NCI-H345 (cell line): ENCODE results near the gene LYRM7.
"Not testable (repeated sequence)": the region's sequence is repeated elsewhere in the genome, so short reads cannot be mapped to it uniquely, and the experiment has no call there.

Experiments
- DNase-seq: peaks from one replicate; lab custom pipeline; 2025; lab: John Stamatoyannopoulos, UW

The LYRM7 gene

DNA sequence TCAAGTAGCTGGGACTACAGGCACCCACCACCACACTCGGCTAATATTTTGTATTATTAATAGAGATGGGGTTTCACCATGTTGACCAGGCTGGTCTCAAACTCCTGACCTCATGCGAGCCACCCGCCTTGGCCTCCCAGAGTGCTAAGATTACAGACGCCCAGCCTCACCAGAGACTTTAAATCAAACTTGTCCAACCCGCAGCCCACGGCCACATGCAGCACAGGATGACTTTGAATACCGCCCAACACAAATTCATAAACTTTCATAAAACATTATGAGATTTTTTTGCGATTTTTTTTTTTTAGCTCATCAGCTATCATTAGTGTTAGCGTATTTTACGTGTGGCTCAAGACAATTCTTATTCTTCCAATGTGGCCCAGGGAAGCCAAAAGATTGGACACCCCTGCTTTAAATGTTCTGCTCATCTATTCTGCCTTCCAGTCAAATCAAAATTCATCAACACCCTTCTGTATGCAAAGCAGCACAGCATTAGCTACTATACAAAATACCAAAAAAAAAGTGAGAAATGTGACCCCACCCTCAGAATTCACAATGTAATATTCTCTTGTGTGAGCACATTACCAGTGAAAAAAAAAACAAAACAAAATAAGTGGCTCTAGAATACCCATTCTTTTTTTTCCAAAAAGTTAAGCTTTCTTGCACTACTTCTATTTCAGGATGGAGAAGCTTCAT is 50.4 kb downstream of the LYRM7 start:
- no peak for DNase-seq

DNA sequence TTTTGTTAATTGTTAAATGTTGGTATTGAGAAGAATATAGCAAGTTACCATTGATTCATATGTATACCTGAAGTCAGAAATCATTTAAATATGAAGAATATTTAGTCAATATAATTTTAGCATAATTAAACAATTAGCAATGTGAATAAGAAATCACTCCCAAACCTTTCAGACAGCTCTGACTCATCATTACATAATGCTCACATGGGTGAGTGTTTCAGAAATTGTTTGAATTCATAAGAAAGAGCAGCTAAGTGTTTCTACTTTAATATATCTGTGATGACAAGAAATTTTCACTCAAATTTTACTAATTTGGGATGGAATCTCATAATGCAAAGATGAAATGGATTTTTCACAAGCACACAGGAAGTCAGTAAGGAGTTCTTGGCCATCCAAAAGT is 51.1 kb downstream of the LYRM7 start:
- DNase-seq, result no peak

DNA sequence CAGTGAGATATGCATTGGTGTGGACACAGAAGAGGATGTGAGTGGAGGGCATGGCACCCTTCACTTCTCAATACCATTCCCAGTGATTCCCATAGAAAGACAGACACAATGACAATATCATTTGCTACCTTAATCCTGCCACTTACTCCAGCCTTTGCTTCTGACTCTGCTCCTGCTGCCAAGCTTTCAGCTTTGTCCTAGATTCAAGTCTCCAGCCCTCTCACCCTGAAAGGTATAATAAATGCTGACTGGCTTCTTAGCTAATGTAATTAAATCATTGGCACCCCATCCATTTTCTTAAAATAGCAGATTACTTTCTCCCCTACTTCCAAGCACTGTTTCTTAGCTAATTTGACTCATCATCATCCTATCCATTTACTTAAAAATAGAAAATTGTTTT is 52.0 kb downstream of the LYRM7 start:
- DNase-seq, result no peak

DNA sequence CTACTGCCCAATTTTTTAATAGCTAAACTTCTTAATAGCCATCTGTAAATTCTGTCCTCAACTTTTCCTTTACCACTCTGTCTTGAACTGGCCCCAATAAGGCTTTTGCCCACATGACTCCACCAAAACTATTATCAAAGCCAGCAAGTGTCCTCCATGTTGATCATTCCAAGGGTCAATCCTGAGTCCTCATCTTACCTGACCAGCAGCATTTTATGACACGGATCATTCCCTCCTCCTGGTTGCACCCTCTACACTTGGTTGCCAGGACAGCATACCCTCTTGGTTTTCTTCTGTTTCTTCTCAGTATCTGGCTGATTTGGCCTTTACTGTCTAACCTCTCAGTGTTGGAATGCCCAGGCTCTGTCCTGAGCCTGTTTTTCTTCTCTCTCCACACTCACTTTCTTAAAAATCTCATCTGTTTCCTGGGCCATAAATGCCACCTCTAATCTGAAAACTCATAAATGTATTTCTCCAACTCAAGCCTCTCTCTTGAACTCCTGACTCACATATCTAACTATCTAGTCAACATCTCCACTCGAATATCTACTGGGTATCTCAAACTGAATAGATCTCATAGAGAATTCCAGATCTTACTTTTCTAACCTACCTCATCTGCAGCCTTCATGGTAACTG is 53.1 kb downstream of the LYRM7 start:
- no peak for DNase-seq

DNA sequence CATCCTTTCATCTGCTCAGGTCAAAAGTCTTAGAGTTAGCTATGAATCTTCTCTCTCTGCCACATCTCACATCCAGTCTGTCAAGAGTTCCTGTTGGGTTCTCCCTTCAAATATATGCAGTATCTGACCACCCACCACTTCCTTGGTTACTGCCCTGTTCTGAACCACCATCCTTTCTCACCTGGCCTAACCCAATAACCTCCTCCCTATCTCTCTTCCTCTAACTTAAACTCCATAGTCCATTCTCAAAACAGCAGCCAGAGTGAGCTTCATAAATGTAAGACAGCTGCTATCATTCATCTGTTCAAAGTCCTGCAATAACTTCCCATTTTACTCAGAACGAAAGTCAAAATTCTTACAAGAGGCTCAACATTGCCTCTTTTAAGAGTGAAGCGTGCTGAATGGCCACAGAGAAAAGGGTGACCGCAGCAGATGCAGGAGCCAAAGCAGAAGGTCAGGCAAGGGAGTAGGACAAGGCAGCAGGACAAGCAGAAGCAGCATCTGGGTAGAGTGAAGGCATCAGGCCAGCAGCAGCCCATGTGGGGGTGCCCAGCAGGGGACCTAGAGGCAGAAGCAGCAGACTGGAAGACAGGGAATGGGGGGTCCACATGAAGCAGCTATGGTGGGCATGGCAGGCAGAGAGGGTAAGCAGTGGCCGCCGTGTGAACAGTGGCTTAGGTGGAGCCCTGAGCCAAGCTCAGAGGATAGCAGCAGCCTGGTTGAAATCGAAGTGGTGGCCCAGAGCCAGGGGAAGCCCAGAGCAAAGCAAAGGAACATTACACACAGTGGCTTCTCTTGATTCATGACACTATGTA is 53.9 kb downstream of the LYRM7 start:
- DNase-seq, result no peak

DNA sequence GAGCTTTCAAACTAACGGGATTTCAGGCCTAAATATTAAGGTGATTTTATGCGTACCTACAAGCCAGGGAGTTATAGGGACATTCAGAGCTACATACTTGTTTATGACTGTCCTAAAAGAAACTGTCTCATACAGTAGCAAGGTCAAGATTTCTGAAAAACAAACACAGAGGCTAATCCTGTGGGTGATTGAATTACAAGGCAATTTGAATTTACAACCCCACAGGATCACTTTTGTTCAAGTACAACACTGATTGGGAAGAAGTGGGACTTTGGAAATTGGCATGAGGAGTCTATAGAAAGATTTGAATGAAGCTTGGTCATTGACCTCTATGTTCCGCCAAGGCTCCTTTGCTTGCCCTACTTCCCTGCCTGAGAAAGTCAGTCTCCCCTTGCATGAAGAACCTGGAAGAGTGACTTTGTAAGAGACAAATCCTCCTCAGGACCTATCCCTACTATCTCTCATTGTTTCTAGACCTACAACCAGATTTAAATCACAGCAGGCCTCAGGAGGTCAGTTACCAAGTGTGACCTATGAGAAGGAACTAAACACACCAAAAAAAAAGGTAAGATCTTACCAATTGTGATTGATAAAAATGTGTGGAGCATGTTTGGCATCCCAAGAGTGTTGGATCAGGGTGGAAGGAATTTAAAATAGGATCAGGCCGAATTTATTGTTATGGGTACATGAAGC is 54.7 kb downstream of the LYRM7 start:
- no peak for DNase-seq

DNA sequence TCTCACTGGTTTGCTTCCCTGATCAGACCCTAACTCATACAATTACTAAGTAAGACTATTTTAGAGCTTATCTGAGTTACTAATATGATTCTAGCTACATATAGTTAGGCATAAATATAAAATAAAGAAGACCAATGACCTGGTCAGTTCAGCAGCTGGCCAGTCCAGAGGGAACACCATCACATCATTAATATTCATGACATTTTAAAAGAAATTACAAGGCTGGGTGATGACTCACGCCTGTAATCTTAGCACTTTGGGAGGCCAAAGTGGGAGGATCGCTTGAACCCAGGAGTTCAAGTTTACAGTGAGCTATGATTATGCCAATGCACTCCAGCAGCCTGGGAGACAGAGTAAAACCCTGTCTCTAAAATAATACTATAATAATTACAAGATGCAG is 56.2 kb downstream of the LYRM7 start:
- DNase-seq, result no peak

DNA sequence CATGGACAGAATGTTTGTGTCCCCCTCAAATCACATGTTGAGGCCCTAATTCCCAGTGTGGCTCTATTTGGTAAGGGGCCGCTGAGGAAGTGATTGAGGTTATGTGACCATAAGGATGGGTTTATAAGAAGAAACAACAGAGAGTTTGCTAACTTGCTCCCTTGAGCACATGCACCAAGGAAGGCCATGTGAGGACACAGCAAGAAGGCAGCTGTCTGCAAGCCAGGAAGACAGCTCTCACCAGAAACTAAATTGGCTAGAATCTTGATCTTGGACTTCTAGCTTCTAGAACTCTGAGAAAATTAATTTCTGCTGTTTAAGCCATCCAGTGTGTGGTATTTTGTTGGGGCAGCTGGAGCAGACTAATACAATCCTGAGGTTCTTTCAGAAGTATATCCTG is 57.9 kb downstream of the LYRM7 start:
- no peak for DNase-seq

DNA sequence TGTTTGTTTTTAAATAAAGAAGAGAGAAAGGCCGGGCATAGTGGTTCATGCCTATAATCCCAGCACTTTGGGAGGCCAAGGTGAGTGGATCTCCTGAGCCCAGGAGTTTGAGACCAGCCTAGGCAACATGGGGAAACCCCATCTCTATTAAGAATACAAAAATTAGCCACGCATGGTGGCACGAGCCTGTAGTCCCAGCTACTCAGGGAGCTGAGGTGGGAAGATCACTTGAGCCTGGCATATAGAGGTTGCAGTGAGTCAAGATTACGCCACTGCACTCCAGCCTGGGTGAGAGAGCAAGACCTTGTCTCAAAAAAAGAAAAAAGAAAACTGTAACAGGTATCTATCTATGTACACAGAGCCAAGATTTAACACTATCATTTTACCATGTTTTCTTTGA is 58.9 kb downstream of the LYRM7 start:
- no peak for DNase-seq

DNA sequence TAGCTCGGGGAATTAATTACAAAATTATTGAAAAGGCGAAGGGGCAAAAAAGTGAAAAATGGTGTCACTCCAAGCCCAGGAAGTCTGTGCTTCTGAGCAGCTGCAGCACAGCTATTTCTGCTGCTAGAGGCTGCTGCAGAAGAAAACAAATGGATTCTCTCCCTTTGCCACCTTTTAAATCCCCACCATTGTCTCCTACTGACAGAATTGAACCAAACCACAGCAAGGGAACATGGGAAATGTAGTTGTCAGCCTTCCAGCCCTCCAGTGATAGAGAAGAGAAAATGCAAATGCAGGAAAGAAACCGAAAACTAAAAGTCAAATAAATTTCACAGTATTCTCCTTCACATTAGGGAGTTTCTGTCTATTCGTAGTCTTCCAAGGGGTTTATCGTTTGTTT is 59.7 kb downstream of the LYRM7 start:
- no peak for DNase-seq

DNA sequence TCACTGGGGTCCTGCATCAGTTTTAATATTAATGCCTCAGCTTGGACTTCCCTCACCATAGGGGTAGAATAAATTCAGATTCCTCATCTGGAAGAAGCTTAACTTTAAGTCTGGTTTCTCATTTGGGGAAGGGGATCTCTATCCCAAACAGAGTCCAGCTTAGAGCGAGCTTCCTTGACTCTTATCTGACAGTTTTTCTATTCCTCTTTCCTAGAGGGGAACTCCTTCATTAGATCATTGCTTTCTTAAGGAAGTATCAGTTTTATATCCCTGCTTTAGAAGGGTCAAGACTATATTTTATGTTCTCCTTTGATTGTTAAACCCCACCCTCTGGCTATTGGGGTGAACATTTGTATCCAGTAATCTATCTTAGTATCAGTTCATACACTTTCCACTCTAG is 68.9 kb downstream of the LYRM7 start:
- no peak for DNase-seq

DNA sequence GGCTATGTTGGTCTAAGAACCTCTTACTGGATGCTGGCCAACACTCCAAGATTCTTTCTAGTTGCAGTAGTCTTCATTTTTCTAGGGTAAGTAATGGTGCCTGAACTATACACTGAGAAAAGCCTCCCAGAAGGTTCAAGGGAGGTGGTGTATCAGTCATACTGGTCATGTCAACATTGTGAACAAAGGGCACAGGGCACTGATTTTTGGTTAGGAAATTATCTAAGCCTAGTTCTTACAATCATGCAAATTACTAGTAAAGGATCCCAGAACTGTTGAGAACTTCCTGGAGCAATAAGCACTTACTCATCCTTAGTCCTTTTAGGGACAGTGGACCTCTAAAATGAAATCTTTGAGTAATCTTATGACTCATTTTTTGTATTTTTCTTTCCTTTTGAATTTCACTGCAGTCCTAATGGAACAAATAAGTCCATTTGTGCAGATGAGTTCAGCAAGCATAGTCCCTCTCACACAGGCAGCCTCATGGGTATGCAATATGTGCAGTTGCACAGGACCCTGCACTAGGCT is 72.0 kb downstream of the LYRM7 start:
- no peak for DNase-seq

DNA sequence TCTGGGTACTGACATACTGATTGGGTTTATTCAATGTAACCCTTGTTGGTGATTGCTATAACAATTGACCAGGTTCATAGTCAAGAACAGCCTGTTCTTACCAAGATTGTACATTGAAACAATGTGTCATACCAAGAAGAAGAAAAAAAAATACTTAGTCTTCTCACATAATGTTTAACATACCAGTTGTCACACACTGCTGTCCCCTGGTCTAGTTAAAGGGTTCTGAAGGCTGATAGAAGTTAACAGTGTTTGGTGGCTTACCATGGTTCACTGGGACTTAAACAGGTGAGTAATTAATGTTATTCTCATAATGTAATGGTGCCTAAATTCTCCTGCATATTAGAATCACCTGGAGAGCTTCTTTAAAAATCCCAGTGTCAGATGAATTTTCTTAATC is 74.6 kb downstream of the LYRM7 start:
- DNase-seq, result no peak

DNA sequence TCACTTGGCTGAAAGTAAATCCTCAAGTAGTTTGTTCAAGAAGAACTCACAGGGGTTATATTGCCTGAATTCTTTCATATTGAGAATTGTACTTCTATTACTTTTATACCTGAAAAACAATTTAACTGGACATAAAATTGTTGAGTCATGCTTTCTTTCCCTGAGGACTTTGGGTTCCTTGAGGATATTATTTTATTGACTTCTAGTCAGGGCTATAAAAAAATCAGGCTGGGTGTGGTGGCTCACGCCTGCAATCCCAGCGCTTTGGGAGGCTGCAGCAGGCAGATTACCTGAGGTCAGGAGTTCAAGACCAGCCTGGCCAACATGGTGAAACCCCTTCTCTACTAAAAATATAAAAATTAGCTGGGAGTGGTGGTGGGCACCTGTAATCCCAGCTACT is 75.2 kb downstream of the LYRM7 start:
- DNase-seq, result no peak

DNA sequence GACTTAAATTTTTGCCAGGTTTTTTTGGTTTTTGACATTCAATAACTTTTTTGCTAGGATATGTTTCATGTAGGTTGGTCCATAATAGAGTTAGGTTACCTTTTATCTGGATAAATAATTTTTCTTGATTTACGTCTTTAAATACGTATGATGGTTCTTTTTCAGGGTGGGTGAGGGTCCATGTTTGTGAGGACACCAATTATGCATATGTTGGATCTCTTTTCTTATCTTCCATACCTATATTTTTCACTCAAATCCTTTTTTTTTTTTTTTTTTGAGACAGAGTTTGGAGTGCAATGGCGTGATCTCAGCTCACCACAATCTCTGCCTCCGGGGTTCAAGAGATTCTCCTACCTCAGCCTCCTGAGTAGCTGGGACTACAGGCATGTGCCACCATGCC is 75.8 kb downstream of the LYRM7 start:
- DNase-seq, result no peak

DNA sequence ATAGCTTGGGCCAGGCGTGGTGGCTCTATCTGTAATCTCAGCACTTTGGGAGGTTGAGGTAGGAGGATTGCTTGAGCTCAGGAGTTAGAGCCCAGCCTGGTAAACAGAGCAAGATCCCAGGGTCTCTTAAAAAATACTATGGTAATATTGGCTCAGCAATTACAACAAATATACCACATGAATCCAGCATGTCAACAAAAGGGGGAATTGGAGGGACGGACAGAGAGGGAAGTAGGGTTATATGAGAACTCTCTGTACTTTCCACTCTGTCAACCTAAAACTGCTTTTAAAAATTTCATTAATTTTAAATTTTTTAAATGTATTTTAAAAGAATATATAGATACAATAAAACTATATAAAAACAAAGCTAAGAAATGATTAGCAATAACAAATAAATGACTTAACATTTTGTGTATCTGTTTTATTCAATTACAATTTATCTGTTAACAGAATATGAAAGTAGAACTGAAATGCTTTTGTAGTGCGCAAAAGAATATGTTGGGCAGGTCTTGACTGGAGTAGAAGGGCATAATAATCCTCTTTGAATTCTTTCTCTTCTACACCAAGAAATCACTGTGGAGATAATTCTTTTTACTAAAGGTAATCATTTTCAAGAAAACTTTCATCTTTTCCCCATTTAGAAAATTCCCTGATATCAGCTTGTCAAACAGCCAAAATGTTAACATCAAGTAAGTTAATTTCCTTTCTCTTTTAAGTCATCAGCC is 80.2 kb downstream of the LYRM7 start:
- DNase-seq, result no peak

DNA sequence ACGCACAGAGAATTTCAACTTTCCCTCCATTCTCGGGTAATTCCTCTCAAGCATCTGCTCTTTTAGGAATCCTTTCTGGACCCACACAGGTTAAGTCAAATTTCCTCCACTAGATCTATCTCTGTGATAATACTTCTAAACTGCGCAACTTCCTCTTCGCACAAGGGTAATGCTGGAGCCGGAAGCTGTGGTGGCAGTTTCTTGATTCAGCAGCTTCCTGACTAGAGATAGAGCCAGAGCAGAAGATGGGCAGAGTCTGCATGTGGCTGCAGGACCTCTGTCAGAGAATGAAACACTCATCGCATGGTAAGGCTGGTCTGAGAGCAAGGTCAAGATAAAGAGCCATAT is 82.1 kb downstream of the LYRM7 start:
- DNase-seq, result no peak

DNA sequence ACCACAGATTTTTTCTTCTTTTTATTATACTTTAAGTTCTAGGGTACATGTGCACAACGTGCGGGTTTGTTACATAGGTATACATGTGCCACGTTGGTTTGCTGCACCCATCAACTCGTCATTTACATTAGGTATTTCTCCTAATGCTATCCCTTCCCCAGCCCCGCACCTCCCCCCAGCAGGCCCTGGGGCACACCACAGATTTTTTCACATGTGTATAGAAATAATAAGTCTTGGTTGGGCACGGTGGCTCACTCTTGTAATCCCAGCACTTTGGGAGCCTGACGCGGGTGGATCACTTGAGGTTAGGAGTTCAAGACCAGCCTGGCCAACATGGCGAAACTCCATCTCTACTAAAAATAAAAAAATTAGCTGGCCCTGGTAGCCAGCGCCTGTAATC is 83.3 kb downstream of the LYRM7 start:
- not testable (repeated sequence) for DNase-seq

DNA sequence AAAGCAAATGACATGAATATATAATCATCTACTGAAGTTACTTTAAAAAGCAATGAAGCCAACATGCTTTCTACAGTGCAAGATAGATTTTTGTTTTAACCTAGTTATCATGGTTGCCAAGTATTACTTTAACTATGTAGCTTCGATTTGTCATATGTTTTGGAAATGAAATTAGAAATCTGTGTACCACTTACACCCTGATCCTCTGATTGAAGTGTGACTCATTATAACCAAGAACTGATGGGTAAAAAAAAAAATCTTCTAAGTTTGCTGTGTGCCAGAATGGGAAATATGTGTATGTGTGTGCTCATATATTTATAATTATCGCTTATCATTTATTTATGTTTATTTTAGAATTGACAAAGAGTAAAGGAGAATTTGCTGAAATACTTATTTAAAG is 84.0 kb downstream of the LYRM7 start:
- no peak for DNase-seq
